HepG2 (cell line): ENCODE results near the gene BTN1A1. TPM values are rescaled to one million over a fixed set of nuclear protein-coding genes. Genes with fewer than 3 reads are reported as not detected.
A peak's percentile ranks its signal among the peaks of the same experiment; 100 is the strongest.

ENCODE experiments used
- FOXP4 ChIP-seq: sonication (generic); formaldehyde crosslinking; IDR thresholded peaks from 2 replicates; pipeline ENCODE4 v1.4.0; 2020; ENCODE audit warnings: missing genetic modification reagents
- GMEB2 ChIP-seq: IDR thresholded peaks from 2 replicates; pipeline ENCODE4 v1.6.1; 2016; ENCODE audit warnings: missing biosample characterization, missing genetic modification reagents, low read depth
- GPN1 ChIP-seq: sonication (generic); formaldehyde crosslinking; IDR thresholded peaks from 2 replicates; pipeline ENCODE4 v1.5.1; 2020; ENCODE audit warnings: missing genetic modification reagents, borderline replicate concordance
- ISL2 ChIP-seq: sonication (generic); formaldehyde crosslinking; IDR thresholded peaks from 2 replicates; pipeline ENCODE4 v1.5.0; 2020; ENCODE audit warnings: missing genetic modification reagents
- KAT8 ChIP-seq: IDR thresholded peaks from 2 replicates; pipeline ENCODE4 v1.6.1; 2016; ENCODE audit warnings: missing genetic modification reagents, missing compliant biosample characterization
- KLF6 ChIP-seq: IDR thresholded peaks from 2 replicates; pipeline ENCODE4 v1.8.0; 2016; ENCODE audit warnings: missing biosample characterization, missing genetic modification reagents
- MXI1 ChIP-seq: IDR thresholded peaks from 3 replicates; pipeline ENCODE4 v1.6.1; 2012; ENCODE audit warnings: low read depth, low read length, inconsistent platforms, borderline replicate concordance
- PHF8 ChIP-seq: sonication (generic); formaldehyde crosslinking; IDR thresholded peaks from 2 replicates; pipeline ENCODE4 v1.5.0; 2020; ENCODE audit warnings: missing genetic modification reagents
- SATB2 ChIP-seq: sonication (generic); formaldehyde crosslinking; IDR thresholded peaks from 2 replicates; pipeline ENCODE4 v1.5.0; 2020; ENCODE audit warnings: missing genetic modification reagents
- SIX1 ChIP-seq: sonication (generic); formaldehyde crosslinking; IDR thresholded peaks from 2 replicates; pipeline ENCODE4 v1.4.0; 2020; ENCODE audit warnings: missing genetic modification reagents, borderline replicate concordance
- SNRNP70 ChIP-seq: fragments of 200-400 bp; formaldehyde crosslinking; IDR thresholded peaks from 2 replicates; pipeline ENCODE4 v1.6.1; 2017; ENCODE audit warnings: mild to moderate bottlenecking, low read depth, low read length, moderate library complexity
- STAT6 ChIP-seq: sonication (generic); formaldehyde crosslinking; IDR thresholded peaks from 2 replicates; pipeline ENCODE4 v1.4.0; 2020; ENCODE audit warnings: missing genetic modification reagents, mild to moderate bottlenecking, borderline replicate concordance
- WIZ ChIP-seq: sonication (generic); formaldehyde crosslinking; IDR thresholded peaks from 2 replicates; pipeline ENCODE4 v1.5.1; 2020; ENCODE audit warnings: mild to moderate bottlenecking, missing genetic modification reagents
- YEATS4 ChIP-seq: sonication (generic); formaldehyde crosslinking; IDR thresholded peaks from 2 replicates; pipeline ENCODE4 v1.4.0; 2020; ENCODE audit warnings: missing genetic modification reagents, borderline replicate concordance
- ZNF142 ChIP-seq: sonication (generic); formaldehyde crosslinking; IDR thresholded peaks from 2 replicates; pipeline ENCODE4 v1.4.0; 2020; ENCODE audit warnings: missing genetic modification reagents
- ZNF354B ChIP-seq: sonication (generic); formaldehyde crosslinking; IDR thresholded peaks from 2 replicates; pipeline ENCODE4 v1.8.0; 2022; ENCODE audit warnings: mild to moderate bottlenecking, missing genetic modification reagents
- ZNF589 ChIP-seq: sonication (generic); formaldehyde crosslinking; conservative IDR thresholded peaks from 2 replicates; pipeline ENCODE4 v1.8.0; 2022; ENCODE audit warnings: mild to moderate bottlenecking, moderate library complexity, missing genetic modification reagents
- polyA plus RNA-seq, 8 experiments: library from polyadenylated mRNA; depleted of rRNA in 3 of 8; stranded (reverse) in 7 of 8; unstranded in 1 of 8; fragments of >200 nt; fragmentation: Illumina TruSeq in 4 of 8; extraction: Trizol in 4 of 8; gene quantifications; 2 replicates each; pipeline versions ENCODE4 v1.2.1 to v1.2.3, GENCODE V29; 2011 to 2016; ENCODE audit warnings: low read depth in 4 of 8, missing spikeins in 1 of 8, mixed read lengths in 1 of 8; ENCODE audit not compliant: insufficient read depth in 1 of 8
- total RNA-seq, 5 experiments: library from RNA; depleted of rRNA; stranded (reverse); fragments of >200 nt; fragmentation: Illumina TruSeq; extraction: Trizol; gene quantifications; 2 replicates each; pipeline ENCODE4 v1.2.3, GENCODE V29; 2016; ENCODE audit warnings: low read depth in 1 of 5

The BTN1A1 gene
- total and polyA plus RNA-seq, 2 of the 13 experiments (the other 11 are each of a cell fraction or from before 2014, with no cell fraction given) = 0.04 TPM; not detected in 1

GRCh38 chr6:26514984-26515383, 14.9 kb downstream of the BTN1A1 start (continued):
- TF ChIP-seq ZNF142 = no peak
- no peak for TF ChIP-seq ZNF589 (CRISPR knock-in tag)
- 0 out of 2 replicates have a peak, but pooled peaks have one; percentile 63 for TF ChIP-seq ISL2 (CRISPR knock-in tag)
- no peak for TF ChIP-seq GPN1 (CRISPR knock-in tag)
- no peak for TF ChIP-seq ZNF354B
- 0 out of 2 replicates have a peak, but pooled peaks have one; percentile 29 for TF ChIP-seq PHF8
- TF ChIP-seq FOXP4 = peak; percentile 60
- TF ChIP-seq YEATS4 (CRISPR knock-in tag) = 0 out of 2 replicates have a peak, but pooled peaks have one; percentile 20
- no peak for TF ChIP-seq GMEB2 (CRISPR knock-in tag)
- 0 out of 2 replicates have a peak, but pooled peaks have one; percentile 34 for TF ChIP-seq KLF6 (CRISPR knock-in tag)
- TF ChIP-seq MXI1 = peak; percentile 32; the same call in 1 of the 3 replicates
- no peak for TF ChIP-seq SATB2 (CRISPR knock-in tag)
- no peak for TF ChIP-seq STAT6 (CRISPR knock-in tag)
- TF ChIP-seq SIX1 (CRISPR knock-in tag) = peak; percentile 77; the same call in 1 of the 2 replicates
- no peak for TF ChIP-seq SNRNP70
- TF ChIP-seq KAT8 (CRISPR knock-in tag) = peak; percentile 97
- TF ChIP-seq WIZ (CRISPR knock-in tag) = peak; percentile 39; the same call in 1 of the 2 replicates
